ENCODE measurements around the gene ZFR. TPM values are rescaled to one million over a fixed set of nuclear protein-coding genes. Genes with fewer than 3 reads are reported as not detected.
"Not testable (repeated sequence)": the region's sequence is repeated elsewhere in the genome, so short reads cannot be mapped to it uniquely, and the experiment has no call there.

Gene ZFR
- polyA plus RNA-seq, 3 donors, result 111 to 128 (median 112) TPM

DNA sequence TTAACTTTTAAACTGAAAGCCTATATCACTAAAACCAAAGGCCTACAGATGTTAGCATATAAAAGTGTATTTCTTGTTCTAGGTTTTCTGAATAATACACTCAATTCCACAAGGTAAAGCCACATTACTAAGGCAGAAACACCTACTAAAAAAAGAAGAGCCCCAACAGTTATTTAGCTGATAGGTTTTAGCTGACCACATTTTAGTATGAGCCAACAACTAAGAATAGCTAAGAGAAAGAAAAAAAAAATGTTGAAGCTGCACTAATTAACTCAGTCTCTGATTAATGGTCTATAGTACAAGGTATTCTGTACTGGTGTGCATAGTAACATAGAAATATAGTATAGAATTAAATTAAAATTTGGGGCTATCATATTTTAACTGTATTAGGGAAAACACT is 23.5 kb downstream of the ZFR start:
- no peak for DNase-seq

DNA sequence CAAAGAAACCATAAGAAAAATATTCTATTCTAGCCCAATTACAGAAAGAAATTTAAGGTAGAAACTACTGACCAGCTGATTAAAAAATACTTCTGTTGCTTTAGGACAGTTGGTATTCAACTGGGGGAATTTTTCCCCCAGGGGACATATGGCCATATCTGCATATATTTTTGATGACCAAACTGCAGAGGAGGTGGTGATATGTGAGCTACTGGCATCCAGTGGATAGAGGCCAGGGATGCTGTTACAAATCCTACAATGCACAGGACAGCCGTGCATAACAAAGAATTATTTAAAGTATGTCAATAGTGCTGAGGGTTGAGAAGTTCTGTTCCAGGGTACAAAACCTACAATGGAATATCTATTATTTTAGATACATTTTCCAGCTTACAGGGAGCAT is 24.0 kb downstream of the ZFR start:
- DNase-seq, result no peak

DNA sequence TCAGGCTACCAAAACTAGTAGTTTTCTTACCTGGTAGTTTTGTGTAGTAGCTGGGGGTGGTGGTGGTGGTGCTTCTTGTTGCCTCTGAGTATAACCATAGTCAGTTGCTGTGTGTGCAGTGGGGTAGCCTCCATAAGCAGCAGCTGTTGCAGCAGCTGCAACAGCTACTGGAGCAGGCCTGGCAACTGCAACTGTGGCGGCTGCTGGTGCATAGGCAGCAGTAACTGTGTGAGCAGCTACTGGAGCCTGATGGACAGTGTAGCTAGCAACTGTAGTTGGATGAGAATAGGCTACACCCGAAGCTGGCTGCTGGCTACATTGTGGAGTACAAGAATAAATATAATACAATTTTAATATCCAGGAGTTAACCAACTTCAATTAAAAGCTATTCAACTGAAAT is 24.7 kb downstream of the ZFR start:
- no peak for DNase-seq

DNA sequence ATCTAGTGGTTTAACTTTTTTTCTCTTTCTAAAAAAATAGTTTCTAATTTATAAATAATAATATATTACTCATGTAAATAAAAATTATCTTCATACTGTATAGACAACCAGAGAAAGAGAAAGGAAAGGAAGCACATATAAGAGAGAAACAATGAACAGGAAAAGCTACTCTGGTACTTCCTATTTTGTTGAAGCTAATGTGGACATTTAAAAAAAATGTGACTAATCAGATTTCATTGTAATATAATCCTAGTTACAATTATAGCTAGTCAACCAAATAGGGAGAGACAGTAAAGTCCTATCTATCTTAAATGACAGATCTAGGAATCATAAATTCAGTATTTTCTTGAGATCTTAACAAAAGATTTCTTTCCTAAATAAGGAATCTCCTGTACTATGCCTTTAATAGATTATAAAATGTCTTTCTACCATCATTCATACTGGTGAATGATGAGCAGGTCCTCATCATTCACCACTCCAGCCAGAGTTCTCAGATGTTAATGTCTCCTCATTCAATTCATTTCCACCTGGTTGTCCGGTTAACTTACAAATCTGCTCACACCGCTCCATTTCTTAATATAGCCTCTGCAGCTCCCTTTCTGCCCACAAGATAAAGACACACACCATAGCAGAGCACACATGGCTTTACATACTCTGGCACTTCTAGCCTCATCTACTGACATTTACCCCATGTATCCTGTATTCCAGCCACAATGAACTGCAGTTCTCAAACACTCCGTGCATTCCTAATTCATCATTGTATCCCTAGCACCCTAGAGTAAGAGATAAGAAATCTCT is 30.9 kb downstream of the ZFR start:
- DNase-seq, result no peak

DNA sequence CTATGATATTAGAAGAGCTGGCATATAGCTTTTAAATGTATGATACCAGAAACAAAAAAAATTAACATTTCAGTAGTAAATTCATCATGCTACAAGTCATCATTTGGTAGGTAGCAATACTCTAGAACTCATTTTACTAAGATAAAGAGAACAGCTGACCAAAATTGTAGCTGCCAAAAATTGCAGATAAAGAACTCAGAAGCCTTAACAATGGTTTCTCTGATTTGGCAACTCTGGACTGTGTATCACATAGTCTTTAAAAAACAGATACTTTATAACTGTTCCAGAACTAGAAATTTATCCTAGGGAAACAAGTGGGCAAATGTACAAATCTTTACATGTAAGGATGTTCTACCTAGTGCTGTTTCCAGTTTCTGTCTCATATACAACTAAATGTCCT is 33.9 kb downstream of the ZFR start:
- DNase-seq, result no peak

DNA sequence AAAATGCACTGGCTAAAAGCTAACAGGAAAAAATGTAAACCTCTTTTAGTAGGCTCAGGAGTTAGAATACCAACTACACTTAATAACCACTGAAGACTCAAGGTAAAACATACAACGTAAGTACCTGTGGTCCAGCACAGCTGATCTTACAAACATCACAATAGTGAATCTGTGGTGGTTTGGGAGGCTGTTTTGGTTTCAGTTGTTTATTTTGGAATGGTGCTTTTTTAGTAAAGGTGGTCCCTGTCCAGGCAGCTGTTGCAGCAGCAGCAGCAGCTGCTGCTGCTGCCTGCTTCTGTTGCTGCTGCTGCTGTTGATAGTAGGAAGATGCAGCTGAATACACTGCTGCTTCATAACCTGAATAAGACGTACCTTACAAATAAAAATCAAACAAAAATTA is 37.9 kb downstream of the ZFR start:
- DNase-seq, result no peak

GRCh38 chr5:32405507-32405906 is 39.0 kb downstream of the ZFR start:
- DNase-seq, result no peak

GRCh38 chr5:32403760-32404159 is 40.8 kb downstream of the ZFR start:
- no peak for DNase-seq

GRCh38 chr5:32400401-32400800 is 44.1 kb downstream of the ZFR start:
- DNase-seq, result no peak

- DNase-seq, result not testable (repeated sequence)
These were observed 45.8 kb downstream of the ZFR start for GRCh38 chr5:32398754-32399153.

DNA sequence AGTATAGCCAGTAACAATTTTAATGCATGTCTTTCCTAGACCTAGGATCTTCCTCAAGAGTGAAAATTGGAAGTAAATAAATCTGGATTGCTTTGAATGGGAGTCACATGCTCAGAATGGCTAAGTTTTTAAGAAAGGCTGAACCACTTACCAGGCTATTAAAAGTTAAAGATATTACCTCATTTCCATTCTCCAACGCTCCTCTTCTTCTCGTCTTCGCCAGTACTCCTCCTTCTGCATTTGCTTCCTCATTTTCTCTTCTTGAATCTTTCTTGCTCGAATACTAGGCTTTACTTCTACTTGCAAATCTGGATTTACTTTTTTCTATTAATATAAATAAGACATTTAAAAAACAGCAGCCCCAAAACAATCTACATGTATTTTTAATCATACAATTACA is 49.6 kb downstream of the ZFR start:
- no peak for DNase-seq

- DNase-seq, result no peak
These were observed 52.5 kb downstream of the ZFR start for GRCh38 chr5:32392039-32392438.

DNA sequence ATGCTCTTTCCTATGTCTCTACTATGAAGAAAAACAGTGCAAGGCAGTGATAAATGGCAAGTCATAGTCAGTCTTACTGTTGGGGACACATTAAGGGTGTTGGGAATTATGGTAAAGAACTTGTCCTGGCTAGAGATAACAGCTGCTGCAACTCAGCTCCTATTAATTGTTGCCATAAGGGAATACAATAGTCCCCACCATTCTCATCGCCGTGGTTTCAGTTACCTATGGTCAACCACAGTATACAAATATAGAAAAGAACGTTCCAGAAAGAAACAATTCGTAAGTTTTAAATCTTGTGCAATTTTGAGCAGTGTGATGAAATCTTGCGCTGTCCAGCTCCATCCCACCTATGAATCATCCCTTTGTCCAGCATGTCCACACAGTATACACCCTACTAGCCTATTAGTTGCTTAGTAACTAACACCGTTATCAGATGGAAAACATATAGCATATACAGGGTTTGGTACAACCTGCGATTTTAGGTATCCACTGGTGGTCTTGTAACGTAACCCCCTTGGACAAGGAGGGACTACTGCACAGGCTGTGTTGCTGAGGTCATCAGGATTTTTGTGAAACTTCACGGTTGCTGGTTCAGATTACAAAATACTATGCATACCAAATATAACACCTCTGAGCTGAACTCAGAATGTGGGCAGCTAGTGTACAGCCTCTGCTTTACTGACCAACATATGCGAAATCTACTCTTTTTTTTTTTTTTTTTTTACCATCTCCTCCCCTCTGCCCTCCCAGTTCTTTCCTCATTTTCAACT is 53.5 kb downstream of the ZFR start:
- DNase-seq, result no peak

GRCh38 chr5:32388432-32389129 is 56.0 kb downstream of the ZFR start:
- DNase-seq, result no peak

DNA sequence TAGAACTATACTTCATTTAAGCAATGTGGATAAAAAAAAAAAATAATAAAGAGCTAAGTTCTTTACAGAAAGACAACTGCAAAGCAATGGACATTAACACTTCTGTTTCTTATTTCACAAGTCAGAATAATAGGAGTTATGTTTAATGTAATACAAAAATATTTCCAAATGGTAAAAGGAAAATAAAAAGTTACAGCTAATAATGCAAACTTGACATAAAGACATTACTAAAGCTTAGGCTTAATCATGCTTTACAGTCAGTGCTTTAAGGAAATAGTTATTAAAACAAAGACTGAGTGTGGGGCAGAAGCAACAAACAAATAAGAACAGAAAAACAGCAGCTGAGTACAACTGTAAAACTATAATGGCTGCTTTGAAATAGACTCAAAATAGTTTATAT is 56.7 kb downstream of the ZFR start:
- DNase-seq, result no peak

GRCh38 chr5:32387211-32387610 is 57.3 kb downstream of the ZFR start:
- DNase-seq, result no peak

DNA sequence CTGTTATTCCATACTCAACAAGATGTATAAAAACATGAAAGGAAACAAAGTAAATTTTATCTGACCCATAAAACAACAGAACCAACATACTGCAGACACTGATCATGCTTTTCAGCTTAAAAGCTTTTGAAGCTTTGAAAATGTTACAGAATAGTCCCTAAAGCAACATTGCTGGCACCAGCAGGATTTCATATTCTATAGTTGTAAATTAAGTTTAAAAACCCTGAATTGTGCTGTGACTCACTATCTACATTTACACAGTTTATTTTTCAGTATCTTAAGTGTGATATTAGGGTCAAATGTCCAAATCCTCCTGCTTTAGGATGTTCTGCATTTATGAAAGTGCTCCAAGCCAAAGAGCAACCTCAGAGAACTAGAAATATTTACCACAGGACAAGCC is 59.9 kb downstream of the ZFR start:
- no peak for DNase-seq

GRCh38 chr5:32383586-32383985 is 61.0 kb downstream of the ZFR start:
- DNase-seq, result no peak

DNA sequence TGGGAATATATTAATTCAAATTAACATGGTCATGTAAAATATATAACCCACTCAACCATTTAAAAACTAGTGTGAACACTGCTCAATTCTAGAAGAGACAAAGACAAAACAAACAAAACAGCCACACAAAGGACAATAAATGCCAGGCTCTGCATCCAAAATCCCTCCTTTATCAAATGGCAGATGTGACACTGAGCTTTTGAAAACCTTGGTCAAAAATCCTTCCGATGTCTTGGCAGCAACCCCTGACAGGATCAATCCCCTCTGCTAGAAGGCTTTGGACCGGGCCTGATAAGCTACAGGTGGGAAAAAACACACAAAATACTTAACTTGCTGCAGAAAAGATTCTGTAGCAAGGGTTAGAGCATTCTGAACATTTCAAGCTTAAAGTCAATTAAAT is 61.5 kb downstream of the ZFR start:
- no peak for DNase-seq

- DNase-seq, result no peak
These were observed 65.1 kb downstream of the ZFR start for GRCh38 chr5:32379421-32379820.

- no peak for DNase-seq
These were observed 65.6 kb downstream of the ZFR start for GRCh38 chr5:32378966-32379365.

- DNase-seq, result no peak
These were observed 74.9 kb downstream of the ZFR start for GRCh38 chr5:32369542-32370155.

Measured in renal pelvis (tissue), 4 donors.